ENCODE measurements around the gene ARMC8.

ARMC8 gene

DNA sequence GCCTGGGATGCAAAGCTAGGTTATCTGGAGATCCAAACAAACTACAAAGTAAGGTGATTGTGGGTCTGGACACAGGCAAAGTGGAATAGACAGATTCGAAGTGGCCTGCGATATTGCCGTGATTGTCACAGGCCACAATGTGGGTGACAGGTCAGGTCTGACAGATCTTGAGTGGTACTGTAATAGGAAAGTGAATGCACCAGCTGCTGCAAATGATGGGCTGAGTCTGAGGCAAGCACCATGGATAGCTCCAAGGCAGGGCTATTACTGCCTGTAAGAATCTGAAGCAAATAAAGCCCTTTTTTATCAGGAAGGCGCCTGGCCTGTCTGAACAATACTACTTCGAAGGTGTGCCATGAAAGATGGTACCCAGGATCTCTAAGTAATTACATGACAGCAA lies 10.0 kb downstream of the ARMC8 start:
- FAIRE-seq = no peak

DNA sequence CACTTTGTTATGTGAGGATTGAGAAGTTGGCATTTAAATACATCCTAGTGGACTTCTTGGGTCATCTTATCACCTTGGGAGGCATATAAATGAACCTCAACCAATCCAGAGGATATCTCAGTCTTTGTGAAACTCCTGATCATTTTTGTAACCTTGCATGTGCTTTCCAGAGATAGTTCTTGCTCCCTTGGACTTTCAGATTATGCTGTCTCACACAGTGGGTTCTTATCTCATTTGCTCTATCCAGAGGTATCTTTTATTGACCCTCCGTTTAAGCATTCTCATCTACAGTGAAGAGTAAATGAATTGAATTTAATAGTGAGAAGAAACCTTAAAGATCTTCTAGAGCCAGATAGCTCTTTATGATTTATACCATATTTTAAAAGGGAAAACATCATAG lies 10.4 kb downstream of the ARMC8 start:
- DNase-seq (ENCODE audit: insufficient read length, low spot score) (no peak), FAIRE-seq (no peak)

More for the DNA sequence above, 10.0 kb downstream of the ARMC8 start:
- no peak for DNase-seq (ENCODE audit: insufficient read length, low spot score)

DNA sequence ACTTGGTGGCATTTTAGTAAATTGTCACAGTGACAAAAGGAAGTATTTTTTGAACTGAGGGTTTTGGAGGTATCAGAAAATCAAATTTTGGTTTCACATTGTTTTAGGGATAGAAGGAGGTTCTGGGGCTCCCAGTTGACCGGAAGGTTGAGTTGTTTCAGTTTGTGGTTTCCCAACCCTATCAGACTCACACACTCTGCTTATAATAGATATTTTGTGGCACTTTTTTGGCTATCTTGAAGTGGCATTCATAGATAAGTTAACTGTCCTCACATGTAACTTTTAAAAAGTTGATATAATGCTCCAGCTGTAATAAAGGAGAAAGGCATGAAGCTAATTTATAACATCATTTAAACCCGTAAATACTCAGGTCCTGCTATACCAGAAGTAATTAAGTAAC lies 12.8 kb downstream of the ARMC8 start:
- DNase-seq (ENCODE audit: insufficient read length, low spot score) (peak; percentile 10), FAIRE-seq (peak; percentile 63)

DNA sequence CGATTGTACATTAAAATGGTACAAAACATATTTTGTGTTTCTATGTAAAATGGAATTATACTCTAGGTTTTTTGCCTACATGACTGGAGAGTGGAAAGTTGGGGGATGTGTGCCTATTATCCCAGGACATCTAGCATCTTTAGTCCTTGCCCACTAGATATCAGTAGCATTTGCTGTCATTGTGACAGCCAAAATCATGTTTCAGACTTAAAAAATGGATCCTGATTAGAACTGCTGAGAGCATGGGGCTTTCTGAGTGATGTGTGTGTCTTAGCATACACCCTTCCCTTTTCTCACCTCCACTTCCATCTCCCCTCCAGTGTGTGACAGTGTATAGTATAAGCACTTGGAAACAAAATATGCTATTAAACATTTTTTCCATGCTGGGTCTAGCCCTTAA lies 13.3 kb downstream of the ARMC8 start:
- DNase-seq (ENCODE audit: insufficient read length, low spot score) (no peak), FAIRE-seq (no peak)

DNA sequence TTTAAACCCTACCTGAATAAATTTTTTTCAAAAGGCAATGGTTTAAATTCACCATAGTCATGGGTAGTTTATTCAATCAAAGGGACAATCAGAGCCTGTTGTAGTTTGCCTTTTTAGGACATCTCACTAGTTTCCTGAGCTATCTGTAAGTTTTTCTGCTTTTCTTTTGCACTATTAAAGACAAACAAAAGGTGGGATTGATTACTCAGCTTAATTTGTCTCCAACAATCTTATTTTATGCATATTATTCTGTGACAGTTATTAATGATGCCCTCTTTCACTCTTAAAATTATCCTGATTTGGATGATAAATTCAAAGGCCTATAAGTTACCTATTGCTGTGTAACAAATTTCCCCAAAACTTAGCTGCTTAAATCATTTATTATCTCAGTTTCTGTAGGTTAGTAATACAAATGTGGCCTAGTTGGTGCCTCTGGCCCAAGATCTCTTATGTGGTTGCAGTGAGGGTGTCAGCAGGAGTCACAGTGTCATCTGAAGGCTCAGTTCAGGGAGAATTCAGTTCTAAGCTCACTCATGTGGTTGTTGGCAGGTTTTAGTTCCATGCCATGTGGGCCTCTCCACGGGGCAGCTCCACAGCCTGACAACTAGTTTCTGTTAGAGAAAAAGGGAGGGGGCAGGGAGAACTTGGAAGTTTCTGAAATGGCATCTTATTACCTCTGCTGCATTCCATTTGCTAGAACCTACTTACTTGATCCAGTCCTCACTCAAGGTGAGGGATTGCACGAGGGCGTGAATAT lies 16.0 kb downstream of the ARMC8 start:
- no peak for DNase-seq (ENCODE audit: insufficient read length, low spot score)
- FAIRE-seq = peak; percentile 64

DNA sequence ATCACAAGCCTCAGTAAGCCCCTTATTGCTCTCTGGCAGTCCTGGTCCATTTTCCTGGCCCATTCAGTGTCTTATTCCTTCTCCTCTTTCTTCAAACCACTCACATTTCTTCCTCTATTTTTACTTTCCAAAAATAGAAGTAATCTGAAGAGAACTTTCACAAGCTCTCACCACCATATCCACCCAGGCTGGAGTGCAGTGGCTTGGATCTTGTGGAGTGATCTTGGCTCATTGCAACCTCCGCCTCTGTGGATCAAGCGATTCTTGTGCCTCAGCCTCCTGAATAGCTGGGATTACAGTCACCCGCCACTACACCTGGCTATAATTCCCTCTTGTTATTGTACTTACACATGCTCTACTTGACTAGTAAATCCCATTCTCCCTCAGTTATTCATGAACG lies 16.8 kb downstream of the ARMC8 start:
- DNase-seq (ENCODE audit: insufficient read length, low spot score) (no peak), FAIRE-seq (no peak)

DNA sequence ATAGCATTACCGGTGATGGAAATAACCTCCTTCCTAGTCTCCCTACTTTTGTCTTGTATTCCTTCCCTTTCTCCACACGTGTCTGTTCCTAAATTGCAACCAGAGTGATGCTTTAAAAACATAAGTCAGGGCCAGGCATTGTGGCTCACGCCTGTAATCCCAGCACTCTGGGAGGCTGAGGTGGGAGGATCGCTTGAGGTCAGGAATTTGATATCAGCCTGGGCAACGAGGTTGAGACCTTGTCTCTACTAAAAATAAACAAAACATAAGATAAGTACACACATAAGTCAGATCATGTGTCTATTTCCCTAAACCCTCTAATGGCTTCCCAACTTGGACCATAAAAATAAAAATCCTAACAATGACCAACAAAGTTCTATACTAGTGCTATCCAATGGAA lies 18.4 kb downstream of the ARMC8 start:
- FAIRE-seq (no peak), DNase-seq (ENCODE audit: insufficient read length, low spot score) (no peak)

DNA sequence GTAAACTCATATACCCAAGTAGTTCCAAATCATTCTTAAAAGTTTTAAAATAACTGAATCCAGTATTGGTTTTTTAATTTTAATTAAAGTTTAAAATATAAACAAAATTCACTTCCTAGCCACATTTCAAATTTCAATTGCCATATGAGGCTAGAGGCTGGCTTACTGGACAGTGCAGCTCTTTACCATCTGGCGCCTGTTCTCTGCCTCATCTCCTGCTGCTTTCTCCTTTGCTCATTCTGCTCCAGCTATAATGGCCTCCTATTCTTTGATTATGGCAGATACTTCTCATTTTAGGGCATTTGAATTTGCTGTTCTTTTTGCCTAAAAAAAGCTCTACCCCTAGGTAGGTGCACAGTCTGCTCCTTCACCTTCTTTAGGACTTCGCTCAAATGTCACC lies 19.1 kb downstream of the ARMC8 start:
- DNase-seq (ENCODE audit: insufficient read length, low spot score) (no peak), FAIRE-seq (no peak)

DNA sequence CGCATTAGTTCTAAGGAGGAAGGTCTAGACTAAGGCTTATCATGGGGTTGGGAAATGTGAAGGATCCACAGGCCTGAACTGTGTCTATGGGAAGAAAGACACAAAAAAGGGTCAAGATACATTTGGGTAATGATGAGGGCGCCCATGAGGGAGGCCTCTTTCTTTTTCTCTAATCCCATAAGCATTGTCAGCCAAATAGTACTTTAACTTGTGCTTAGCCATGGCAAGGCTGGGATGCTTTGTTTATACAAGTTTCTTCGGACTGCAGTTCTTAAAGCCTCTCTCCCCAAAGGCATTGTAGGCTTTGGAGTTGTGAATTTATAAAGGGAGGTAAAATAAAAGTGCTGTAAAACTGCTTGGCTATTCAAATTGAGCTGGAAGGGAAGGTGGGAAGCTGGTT lies 23.4 kb downstream of the ARMC8 start:
- DNase-seq (ENCODE audit: insufficient read length, low spot score) = no peak
- no peak for FAIRE-seq

DNA sequence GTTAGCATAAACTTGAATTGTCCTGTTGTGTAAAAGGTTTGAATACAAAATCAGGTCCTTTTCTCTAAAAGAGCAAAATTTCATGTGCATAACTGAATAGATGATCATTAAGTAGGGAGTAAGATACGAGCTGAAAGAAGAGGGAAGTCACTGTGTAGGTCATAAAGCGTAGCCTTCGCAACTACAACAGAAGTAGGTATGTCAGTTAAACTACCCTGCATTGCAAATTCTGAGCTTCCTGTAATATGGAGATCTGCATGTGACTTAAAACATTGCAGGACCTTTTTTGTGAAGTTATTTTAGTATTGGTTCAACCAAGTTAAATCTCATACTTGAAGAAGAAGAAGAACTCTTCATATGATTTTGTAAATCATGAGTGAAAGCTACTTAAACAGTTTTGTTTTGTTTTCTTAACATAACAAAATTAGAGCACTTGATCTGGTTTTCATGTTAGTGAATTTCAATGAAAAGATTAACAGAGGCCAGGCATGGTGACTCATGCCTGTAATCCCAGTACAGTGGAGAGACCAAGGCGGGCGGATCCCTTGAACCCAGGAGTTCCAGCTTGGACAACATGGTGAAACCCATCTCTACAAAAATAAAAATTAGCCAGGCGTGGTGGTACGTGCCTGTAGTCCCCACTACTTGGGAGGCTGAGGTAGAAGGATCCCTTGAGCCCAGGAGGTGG lies 26.4 kb downstream of the ARMC8 start:
- FAIRE-seq = no peak
- DNase-seq (ENCODE audit: insufficient read length, low spot score) = no peak

DNA sequence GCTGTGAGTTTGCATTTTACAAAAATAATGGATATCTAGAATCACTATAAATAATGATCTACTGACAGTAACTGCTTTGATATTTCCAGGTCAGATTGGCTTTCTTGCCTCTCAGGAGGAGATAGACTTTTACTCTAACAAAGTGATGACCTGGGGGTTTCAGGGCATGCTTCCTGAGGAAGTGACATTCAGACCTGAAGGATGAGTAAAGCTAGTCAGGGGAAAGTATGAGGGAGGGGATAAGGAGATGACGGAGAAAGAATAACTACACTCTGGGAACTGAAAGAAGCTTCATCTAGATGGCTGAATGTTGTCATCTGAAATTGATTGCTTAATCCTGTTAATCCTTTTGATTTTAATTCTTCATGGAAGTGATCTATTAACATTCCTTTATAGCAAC lies 32.2 kb downstream of the ARMC8 start:
- FAIRE-seq = peak; percentile 58
- DNase-seq (ENCODE audit: insufficient read length, low spot score) = no peak

DNA sequence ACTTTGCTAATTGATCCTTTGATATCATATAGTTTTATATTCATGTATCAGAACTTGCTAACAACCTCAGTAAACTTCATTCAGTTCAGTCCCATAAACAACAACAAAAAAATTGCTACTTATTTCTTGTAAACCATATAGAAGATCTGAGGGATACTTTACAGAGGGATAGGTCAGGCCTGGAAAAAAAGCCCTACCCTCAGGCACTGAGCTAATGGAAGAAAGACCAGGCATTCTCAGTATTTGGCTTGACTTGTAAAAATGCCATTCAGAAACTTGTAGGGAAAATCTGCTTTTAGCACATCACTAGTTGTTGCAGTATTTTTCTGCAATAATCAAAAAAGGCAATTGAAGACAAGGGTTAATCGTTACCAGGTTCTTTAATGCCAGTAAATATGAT lies 33.1 kb downstream of the ARMC8 start:
- DNase-seq (ENCODE audit: insufficient read length, low spot score) = no peak
- peak; percentile 37 for FAIRE-seq

DNA sequence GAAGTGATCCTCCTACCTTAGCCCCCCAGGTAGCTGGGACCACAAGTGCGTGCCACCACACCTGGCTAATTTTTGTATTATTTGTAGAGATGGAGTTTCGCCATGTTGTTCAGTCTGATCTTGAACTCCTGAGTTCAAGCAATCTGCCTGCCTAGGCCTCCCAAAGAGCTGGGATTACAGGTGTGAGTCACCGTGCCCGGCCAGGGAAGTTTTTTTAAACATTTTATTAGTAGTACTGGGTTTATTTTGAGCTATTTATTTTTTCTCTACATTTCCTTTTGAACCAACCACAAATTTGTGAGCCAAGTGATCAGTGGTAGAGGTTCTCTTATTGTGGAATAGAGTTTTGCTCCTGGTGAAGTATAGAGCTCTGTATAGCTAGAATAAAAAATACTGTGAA lies 33.7 kb downstream of the ARMC8 start:
- DNase-seq (ENCODE audit: insufficient read length, low spot score) = no peak
- FAIRE-seq = no peak

DNA sequence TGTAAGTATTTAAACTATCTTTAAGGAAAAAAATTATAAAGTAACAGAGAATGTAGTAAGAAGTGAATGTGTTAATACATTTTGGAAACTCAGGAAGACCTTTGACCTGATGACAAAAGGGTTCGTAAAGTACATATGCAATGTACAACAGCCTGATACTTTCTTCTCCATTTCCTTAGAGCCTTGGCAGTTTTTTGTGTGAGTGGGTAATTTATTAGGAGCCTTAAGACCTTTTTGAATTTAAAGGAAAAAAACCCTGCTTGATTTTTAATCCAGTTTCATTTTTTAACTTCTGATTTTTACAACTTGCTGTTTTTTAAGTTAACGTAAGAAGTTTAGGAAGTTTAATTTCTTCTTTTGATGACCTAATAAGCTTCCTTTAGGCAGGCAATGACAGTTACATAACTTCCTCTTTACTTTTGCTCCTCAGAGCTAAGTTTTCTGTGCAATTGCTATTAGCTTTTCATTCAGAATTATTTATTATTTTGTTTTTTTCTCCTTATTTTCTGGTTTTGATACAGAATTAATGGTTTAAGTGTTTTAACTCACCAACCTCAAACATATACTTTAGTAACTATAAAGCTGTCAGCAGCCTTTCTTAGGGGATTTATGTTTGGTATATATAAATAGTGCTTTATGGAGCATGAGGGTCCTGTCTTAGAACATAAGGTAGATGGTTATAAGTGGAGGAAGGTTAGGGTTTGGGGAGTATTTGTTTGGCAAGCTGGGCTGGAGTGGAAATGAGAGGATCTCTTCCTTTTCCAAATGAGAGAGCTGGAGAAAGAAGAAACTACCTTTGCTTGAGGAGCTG lies 35.2 kb downstream of the ARMC8 start:
- DNase-seq (ENCODE audit: insufficient read length, low spot score) (no peak), FAIRE-seq (peak; percentile 31)

DNA sequence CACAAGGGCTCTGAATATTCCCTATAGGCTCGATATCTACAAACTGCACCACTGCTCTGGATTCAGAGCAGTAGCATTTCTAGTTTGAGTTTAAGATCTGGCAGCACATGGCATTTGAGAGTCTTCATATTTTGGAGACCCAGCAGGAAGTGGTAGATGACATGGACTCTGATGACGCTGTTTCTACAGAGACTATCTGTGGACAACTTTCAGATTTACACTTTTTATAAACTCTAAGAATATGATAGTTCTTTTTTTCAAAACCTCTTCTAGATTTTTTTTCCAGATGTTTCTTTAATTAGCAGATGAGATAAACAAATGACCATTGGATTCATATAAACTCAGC lies 35.8 kb downstream of the ARMC8 start:
- FAIRE-seq (no peak), DNase-seq (ENCODE audit: insufficient read length, low spot score) (no peak)

DNA sequence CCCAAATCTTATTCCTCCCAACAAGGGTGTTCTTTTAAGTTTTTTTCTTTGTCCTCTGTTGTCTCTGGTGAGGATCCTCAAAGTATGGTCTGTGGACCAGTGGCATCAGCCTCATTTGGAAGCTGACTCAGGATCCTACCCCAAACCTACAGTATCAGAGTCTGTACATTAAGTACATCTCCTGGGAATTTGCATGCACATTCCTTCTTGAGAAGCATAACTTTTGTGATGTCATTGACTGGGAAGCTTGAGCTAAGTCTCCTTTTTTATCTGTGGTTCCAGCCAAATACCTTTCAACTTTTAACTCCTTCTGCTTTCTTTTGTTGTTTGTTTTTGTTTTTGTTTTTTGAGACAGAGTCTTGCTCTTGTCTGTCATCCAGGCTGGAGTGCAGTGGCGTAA lies 40.5 kb downstream of the ARMC8 start:
- peak; percentile 40 for FAIRE-seq
- DNase-seq (ENCODE audit: insufficient read length, low spot score) = no peak

DNA sequence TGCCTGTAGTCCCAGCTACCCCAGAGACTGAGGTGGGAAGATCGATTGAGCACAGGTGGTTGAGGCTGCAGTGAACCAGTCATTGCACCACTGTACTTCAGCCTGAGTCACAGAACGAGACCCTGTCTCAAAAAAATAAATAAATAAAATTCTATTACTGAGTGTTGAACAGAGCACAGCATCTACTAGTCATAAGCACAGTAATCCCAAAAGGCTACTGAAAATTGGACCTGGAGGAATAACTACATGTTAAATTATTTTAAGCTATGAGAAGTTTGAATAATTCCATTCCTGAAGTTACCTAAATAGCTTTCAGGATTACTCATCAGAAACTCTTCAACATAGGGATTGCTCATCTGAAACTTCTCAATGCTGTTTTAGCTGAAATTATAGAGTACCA lies 43.4 kb downstream of the ARMC8 start:
- no peak for DNase-seq (ENCODE audit: insufficient read length, low spot score)
- peak; percentile 61 for FAIRE-seq

DNA sequence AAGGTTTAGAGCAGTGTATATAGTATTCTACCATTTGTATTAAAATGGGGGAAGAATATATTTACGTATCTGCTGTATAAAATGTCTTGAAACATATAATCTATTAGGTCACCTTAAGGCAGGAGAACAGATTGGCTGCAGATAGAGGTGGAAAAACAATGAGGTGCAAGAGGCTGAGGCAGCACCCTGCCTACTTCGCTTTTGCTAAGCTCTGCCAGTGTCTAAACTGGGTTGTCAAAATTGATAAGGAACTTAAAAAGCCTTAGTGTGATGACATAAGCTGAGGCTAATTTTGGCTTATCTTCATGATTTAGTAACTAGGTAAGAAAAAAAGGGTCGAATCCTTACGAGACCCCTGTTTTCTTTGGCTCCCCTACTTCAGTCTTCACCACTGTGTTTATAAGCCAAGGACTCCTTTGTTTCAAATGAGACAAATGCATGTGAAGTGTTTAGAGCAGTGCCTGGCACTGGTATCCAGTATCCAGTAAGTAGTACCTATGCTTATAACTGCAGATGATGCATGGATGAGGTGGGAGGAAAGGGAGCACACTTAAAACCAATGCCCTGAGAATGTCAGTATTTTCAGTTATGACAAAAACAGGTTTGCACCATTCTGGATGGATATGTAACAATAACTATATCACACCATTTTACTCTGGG lies 45.7 kb downstream of the ARMC8 start:
- DNase-seq (ENCODE audit: insufficient read length, low spot score) = no peak
- no peak for FAIRE-seq

DNA sequence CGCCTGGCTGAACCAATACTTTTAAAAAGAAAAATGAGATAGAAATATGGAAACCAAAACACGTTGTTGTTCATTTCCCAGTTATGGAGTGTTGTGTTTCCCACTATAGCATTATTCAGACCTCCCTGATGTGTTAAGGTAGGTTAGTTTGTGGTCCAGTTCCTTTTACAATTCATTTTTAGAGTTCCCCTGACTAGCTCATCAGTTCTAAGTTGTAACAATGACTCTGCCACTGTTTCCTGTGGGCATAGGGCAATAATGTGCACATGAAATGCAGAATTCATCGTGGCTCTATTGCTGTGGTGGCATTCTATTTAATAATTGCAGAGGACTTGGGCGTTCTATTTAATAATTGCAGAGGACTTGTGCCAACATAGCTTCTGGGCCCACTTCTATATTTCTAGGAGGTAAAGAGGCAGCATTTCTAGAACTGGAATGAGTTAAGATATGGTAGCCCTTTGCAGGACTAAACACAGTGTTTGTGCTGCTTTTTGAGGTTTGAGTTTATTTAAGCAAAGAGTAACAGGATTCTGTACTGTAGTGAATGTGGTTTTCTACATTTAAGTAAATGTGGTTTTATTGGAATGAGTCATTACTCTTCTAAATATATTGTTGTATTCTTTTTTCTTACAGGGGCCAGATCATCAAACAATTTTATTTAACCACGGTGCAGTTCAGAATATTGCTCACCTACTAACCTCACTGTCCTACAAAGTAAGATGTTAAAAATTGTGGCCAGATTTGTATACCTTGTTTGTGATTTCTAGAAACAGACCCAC lies 47.5 kb downstream of the ARMC8 start:
- FAIRE-seq (no peak), DNase-seq (ENCODE audit: insufficient read length, low spot score) (no peak)

DNA sequence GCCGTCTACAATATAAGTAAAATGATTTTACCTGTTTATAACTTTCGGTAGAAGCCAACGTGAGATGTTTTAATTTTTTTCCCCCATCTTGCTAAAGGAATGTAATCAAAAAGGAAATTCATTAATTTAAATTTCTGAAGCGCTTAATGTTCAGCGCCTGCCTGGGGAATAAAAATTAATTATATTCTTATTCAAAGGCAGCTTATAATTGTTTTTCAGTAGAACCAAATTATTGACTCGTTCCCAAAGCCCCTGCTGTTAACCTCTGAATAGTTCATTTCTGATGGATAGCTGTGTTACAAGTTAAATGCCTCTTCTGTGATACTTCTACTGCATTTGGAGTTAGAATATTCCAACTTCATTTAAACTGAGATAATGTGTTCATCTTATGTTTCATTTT lies 51.6 kb downstream of the ARMC8 start:
- FAIRE-seq (no peak), DNase-seq (ENCODE audit: insufficient read length, low spot score) (no peak)

DNA sequence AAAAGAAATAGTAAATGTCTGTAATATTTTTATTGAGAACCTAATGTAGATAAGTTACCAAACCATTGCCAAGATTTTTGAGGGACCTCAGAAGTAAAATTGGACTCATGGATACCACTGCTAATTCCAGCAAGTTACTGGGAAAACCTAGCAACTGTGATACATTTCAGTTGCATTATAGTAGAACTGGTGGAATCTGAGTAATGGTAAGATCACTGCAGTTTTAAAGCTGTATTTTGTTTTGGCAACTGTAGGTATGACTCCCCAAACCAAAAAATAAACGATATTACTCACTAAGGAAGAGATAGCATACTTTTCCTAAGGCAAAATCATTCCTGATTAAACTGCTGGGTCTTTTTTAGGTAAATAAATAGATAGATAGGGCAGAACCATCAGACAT lies 54.0 kb downstream of the ARMC8 start:
- FAIRE-seq = no peak
- no peak for DNase-seq (ENCODE audit: insufficient read length, low spot score)

Data from GM19239 (cell line).